ENCODE measurements around the gene ADAT3.

GRCh38 chr19:1883784-1884183, 21.4 kb upstream of the ADAT3 start:
- no peak for TF ChIP-seq CTCF (IDR thresholded peaks at IDR 0.05)
- TF ChIP-seq POLR2AphosphoS5 (IDR thresholded peaks at IDR 0.05): no peak

Measured in sigmoid colon (tissue), 4 donors.